Measurements from ENCODE around the gene PADI6. TPM values are rescaled to one million over a fixed set of nuclear protein-coding genes. Genes with fewer than 3 reads are reported as not detected.

PADI6 gene
- polyA plus RNA-seq, 1 of the 3 experiments (the other 2 are of a cell fraction) = not detected

DNA sequence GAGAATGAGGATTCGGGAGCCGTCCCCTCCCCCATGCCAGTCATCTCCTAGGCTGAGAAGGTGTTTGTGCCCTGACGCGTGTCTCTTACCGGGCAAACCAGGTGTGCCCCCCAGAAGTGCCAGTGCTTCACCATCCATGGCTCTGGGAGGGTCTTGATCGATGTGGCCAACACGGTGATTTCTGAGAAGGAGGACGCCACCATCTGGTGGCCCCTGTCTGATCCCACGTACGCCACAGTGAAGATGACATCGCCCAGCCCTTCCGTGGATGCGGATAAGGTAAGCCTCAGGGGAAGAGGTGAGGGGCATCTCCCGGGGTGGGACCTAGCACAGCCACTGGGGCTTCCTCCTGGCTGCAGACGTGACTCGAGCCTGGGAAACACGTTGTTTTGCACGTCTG, 959 bp downstream of the PADI6 start:
- TF ChIP-seq ELF1 (IDR thresholded peaks at IDR 0.05) (no peak), GATA2 (CRISPR knock-in tag; IDR thresholded peaks at IDR 0.05) (no peak), RXRA (IDR thresholded peaks at IDR 0.05; ENCODE audit: borderline replicate concordance, low read depth) (no peak), TEAD4 (IDR thresholded peaks at IDR 0.05; ENCODE audit: borderline replicate concordance, insufficient read depth) (no peak), EZH2phosphoT487 (IDR thresholded peaks at IDR 0.05; ENCODE audit: borderline replicate concordance, low read depth) (no peak), FOXM1 (IDR thresholded peaks at IDR 0.05; ENCODE audit: low read depth) (no peak), TAF1 (IDR thresholded peaks at IDR 0.05; ENCODE audit: borderline replicate concordance, low read depth, low read length) (no peak), SMC3 (IDR thresholded peaks at IDR 0.05; ENCODE audit: low read depth, low read length) (no peak), MEF2A (IDR thresholded peaks at IDR 0.05; ENCODE audit: borderline replicate concordance, low read depth) (no peak), NRF1 (IDR thresholded peaks at IDR 0.05; ENCODE audit: low read depth, low read length) (no peak), POLR2AphosphoS5 (IDR thresholded peaks at IDR 0.05; ENCODE audit: low read depth, low read length) (no peak), GABPA (IDR thresholded peaks at IDR 0.05; ENCODE audit: low read depth) (no peak)
- TF ChIP-seq, protein P1, sequence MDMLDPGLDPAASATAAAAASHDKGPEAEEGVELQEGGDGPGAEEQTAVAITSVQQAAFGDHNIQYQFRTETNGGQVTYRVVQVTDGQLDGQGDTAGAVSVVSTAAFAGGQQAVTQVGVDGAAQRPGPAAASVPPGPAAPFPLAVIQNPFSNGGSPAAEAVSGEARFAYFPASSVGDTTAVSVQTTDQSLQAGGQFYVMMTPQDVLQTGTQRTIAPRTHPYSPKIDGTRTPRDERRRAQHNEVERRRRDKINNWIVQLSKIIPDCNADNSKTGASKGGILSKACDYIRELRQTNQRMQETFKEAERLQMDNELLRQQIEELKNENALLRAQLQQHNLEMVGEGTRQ (IDR thresholded peaks at IDR 0.05; ENCODE audit: borderline replicate concordance, low read depth, low read length) = no peak
- TF ChIP-seq, protein P2, sequence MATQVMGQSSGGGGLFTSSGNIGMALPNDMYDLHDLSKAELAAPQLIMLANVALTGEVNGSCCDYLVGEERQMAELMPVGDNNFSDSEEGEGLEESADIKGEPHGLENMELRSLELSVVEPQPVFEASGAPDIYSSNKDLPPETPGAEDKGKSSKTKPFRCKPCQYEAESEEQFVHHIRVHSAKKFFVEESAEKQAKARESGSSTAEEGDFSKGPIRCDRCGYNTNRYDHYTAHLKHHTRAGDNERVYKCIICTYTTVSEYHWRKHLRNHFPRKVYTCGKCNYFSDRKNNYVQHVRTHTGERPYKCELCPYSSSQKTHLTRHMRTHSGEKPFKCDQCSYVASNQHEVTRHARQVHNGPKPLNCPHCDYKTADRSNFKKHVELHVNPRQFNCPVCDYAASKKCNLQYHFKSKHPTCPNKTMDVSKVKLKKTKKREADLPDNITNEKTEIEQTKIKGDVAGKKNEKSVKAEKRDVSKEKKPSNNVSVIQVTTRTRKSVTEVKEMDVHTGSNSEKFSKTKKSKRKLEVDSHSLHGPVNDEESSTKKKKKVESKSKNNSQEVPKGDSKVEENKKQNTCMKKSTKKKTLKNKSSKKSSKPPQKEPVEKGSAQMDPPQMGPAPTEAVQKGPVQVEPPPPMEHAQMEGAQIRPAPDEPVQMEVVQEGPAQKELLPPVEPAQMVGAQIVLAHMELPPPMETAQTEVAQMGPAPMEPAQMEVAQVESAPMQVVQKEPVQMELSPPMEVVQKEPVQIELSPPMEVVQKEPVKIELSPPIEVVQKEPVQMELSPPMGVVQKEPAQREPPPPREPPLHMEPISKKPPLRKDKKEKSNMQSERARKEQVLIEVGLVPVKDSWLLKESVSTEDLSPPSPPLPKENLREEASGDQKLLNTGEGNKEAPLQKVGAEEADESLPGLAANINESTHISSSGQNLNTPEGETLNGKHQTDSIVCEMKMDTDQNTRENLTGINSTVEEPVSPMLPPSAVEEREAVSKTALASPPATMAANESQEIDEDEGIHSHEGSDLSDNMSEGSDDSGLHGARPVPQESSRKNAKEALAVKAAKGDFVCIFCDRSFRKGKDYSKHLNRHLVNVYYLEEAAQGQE (IDR thresholded peaks at IDR 0.05; ENCODE audit: low read depth, low read length) = no peak
- H3K36me3 ChIP-seq (replicated peaks in 1 of 2; ENCODE audit: control insufficient read depth in 1 of 2, insufficient read depth in 2 of 2, low read length in 1 of 2) = no peaks in the 10 kb centered on the region
- H3K9me3 ChIP-seq = no peaks in the 10 kb centered on the region
- H3K4me3 ChIP-seq (ENCODE audit: low read depth in 2 of 2, low read length in 1 of 2) = no peak overlapping the region
- CTCF ChIA-PET = interaction anchor here (1.3 kb wide), 1 partner anchor 10 kb away, joined by 3 read pairs; no protein-coding TSS in a partner anchor
- no peaks in the 10 kb centered on the region for H3F3A ChIP-seq (replicated peaks; ENCODE audit: insufficient read depth)
- no peak overlapping the region for H3K4me2 ChIP-seq
- no peaks in the 10 kb centered on the region for H3K4me1 ChIP-seq (ENCODE audit: control insufficient read depth in 1 of 2, insufficient read depth in 2 of 2, low read depth in 1 of 2, low read length in 1 of 2)
- POLR2A ChIA-PET = no interaction called here
- H3K79me2 ChIP-seq (ENCODE audit: insufficient read depth) = no peaks in the 10 kb centered on the region
- H3K9me2 ChIP-seq = no peaks in the 10 kb centered on the region
- H3K9ac ChIP-seq = no peak overlapping the region
- H2AFZ ChIP-seq (ENCODE audit: low read depth) = no peak overlapping the region
- H3K27me3 ChIP-seq (ENCODE audit: insufficient read depth) = peaks cover 19% of the 10 kb centered on the region; the same call in 1 of the 2 replicates
- H3K27ac ChIP-seq (ENCODE audit: low read depth in 2 of 2, low read length in 1 of 2) = no peak overlapping the region
- no peak for DNase-seq
- no peaks in the 10 kb centered on the region for H4K20me1 ChIP-seq (ENCODE audit: insufficient read depth)
- 64% methylated on average over 13 of the region's 18 CpGs for WGBS (ENCODE audit: low lambda C conversion rate)

DNA sequence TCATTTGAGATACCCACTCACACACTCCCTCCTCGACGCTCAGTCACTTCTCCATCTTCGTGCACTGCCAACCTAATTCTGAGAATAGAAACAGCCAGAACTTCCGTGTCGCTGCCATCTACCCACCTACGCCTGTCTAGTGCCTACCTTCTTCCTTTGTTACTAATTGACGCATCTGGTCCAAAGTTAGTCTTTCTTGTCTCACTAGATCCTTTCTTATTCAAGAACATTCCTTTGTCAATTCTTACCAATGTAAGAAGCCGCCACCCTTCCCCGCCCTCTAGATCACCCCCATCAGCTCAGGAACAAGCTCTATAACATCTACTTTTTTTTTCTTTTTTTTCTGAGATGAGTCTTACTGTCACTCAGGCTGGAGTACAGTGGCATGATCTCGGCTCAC, 3.7 kb downstream of the PADI6 start:
- CTCF ChIA-PET = interaction anchor here (1.0 to 1.5 kb wide), 2 partner anchors 22 to 40 kb away, joined by 3 to 4 read pairs; no protein-coding TSS in a partner anchor
- Histone ChIP-seq H3K27me3 (ENCODE audit: insufficient read depth) (peaks cover 26% of the 10 kb centered on the region; the same call in 1 of the 2 replicates), H3F3A (replicated peaks; ENCODE audit: insufficient read depth) (no peaks in the 10 kb centered on the region), H3K9me2 (no peaks in the 10 kb centered on the region), H3K36me3 (replicated peaks in 1 of 2; ENCODE audit: control insufficient read depth in 1 of 2, insufficient read depth in 2 of 2, low read length in 1 of 2) (no peaks in the 10 kb centered on the region), H3K4me2 (no peak overlapping the region), H2AFZ (ENCODE audit: low read depth) (no peak overlapping the region), H3K79me2 (ENCODE audit: insufficient read depth) (no peaks in the 10 kb centered on the region), H3K4me1 (ENCODE audit: control insufficient read depth in 1 of 2, insufficient read depth in 2 of 2, low read depth in 1 of 2, low read length in 1 of 2) (no peaks in the 10 kb centered on the region), H4K20me1 (ENCODE audit: insufficient read depth) (no peaks in the 10 kb centered on the region), H3K27ac (ENCODE audit: low read depth in 2 of 2, low read length in 1 of 2) (no peak overlapping the region), H3K9me3 (no peaks in the 10 kb centered on the region), H3K9ac (no peak overlapping the region), H3K4me3 (ENCODE audit: low read depth in 2 of 2, low read length in 1 of 2) (no peak overlapping the region)
- POLR2A ChIA-PET = no interaction called here
- TF ChIP-seq RAD21 (IDR thresholded peaks at IDR 0.05; ENCODE audit: low read length) (no peak), TEAD4 (IDR thresholded peaks at IDR 0.05; ENCODE audit: borderline replicate concordance, insufficient read depth) (no peak), EZH2phosphoT487 (IDR thresholded peaks at IDR 0.05; ENCODE audit: borderline replicate concordance, low read depth) (no peak), NFIC (IDR thresholded peaks at IDR 0.05; ENCODE audit: borderline replicate concordance) (no peak)
- WGBS (ENCODE audit: low lambda C conversion rate) = 76% methylated on average over 10 of the region's 10 CpGs
- no peak for DNase-seq
